HG03442 (cell line): Measurements from ENCODE around the gene STX8.
"Not testable (repeated sequence)": the region's sequence is repeated elsewhere in the genome, so short reads cannot be mapped to it uniquely, and the experiment has no call there.

ENCODE experiments used
- ATAC-seq: cut with Tn5 transposase; IDR thresholded peaks from one replicate; pipeline ENCODE4 v1.9.1; 2021; ENCODE audit warnings: mild to moderate bottlenecking, moderate library complexity; ENCODE audit not compliant: unreplicated experiment

STX8 gene

GRCh38 chr17:9575381-9576101, at the start of gene STX8:
TSS of gene STX8 (minus strand) at chr17:9575820. CDS start at chr17:9575808, 12 bp downstream.
- ATAC-seq, result peak; percentile 84

- no peak for ATAC-seq
Measured at GRCh38 chr17:9622961-9623360, 47.3 kb upstream of the STX8 start.

- no peak for ATAC-seq
Measured at GRCh38 chr17:9615486-9615885, 39.9 kb upstream of the STX8 start.

DNA sequence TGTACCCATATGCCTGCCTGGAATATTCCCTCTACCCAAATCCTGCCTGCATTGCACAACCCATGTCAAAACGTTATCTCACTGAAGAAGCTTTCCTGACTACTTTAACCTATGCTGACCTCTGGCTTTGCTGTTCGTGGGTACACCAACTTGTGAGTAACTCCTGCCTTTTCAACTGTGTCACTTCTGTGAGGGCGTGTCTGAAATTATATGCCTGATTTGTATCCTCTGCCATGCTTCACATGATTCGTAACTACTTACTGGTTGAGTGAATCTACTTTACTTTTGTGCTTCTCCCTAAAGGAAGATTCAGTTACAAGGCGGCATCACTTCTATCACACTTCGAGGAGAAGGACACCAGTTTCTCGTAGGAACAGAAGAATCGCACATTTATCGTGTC, 36.4 kb upstream of the STX8 start:
- no peak for ATAC-seq

- ATAC-seq, result no peak
Measured at GRCh38 chr17:9611557-9611956, 35.9 kb upstream of the STX8 start.

DNA sequence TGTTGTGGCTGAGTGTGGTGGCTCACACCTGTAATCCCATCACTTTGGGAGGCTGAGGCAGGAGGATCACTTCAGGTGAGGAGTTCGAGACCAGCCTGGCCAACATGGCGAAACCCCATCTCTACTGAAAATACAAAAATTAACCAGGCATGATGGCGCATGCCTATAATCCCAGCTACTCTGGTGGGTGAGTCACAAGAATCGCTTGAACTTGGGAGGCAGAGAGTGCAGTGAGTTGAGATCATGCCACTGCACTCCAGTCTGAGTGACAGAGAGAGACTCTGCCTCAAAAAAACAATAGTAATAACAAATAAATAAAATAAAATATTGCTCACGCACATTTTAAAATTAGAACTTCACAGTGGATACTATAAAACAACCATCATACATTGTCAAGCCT, 31.4 kb upstream of the STX8 start:
- ATAC-seq, result not testable (repeated sequence)

- no peak for ATAC-seq
Measured at GRCh38 chr17:9606453-9606852, 30.8 kb upstream of the STX8 start.

DNA sequence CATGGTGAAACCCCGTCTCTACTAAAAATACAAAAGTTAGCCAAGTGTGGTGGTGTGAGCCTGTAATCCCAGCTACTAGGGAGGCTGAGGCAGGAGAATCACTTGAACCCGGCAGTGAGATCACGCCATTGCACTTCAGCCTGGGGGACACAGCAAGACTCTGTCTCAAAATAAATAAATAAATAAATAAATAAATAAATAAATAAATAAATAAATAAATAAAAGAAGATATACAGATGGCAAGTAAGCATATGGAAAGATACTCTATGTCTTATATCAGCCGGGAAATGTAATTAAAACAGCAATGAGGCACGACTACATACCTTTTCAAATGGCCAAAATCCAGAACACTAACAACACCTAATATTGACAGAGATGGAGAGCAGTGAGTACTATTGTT, 29.0 kb upstream of the STX8 start:
- not testable (repeated sequence) for ATAC-seq

DNA sequence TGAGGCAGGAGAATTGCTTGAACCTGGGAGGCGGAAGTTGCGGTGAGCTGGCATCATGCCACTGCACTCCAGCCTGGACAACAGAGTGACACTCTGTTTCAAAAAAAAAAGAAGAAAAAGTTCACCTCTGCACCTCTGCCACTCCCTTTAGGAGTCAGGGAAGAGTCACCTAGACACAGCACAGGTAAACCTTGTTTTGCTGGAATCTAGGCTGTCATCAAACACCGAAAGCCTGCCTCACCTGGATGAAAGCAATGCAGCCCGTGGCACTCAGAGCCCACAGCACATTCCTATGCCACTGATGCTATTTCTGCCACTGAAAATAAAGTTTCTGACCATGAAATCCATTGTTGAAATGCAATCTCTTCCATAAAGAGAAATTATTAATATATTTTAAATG, 23.0 kb upstream of the STX8 start:
- ATAC-seq, result no peak

- ATAC-seq, result not testable (repeated sequence)
Measured at GRCh38 chr17:9597638-9598037, 22.0 kb upstream of the STX8 start.

DNA sequence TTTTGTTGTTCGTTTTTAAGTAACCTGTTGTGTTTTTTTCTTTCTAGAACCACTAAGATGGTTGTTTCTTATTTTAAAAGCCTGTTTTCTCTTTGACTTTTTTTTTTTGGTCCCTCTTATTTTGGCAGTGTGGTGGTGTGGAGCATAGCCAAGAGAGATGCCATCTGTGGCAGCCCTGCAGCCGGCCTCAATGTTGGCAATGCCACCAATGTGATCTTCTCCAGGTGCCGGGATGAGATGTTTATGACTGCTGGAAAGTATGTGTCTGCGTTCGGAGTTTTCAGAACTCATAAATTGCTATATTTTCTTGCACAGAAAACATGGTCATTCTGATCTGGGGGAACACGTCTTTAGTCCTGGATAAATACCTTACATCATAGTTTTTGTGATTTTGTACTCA, 18.4 kb upstream of the STX8 start:
- no peak for ATAC-seq

- no peak for ATAC-seq
Measured at GRCh38 chr17:9587969-9588656, 12.5 kb upstream of the STX8 start.

DNA sequence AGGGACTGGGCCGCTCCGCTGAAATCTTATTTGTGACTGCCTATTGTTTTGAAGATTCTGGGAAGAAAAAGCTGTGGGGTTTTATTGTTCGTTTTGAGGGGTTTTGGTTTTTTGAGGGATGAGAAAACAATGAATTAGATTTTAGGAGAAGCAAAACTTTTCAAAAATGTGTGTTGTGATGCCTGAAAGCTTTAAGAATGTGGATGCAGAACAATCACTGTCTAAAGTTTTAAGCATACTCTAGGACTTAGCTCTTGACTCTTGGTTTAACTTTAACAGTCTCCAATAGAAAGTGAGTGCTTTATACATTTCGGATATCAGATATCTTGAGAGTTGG, 1.7 kb upstream of the STX8 start:
- ATAC-seq, result no peak

DNA sequence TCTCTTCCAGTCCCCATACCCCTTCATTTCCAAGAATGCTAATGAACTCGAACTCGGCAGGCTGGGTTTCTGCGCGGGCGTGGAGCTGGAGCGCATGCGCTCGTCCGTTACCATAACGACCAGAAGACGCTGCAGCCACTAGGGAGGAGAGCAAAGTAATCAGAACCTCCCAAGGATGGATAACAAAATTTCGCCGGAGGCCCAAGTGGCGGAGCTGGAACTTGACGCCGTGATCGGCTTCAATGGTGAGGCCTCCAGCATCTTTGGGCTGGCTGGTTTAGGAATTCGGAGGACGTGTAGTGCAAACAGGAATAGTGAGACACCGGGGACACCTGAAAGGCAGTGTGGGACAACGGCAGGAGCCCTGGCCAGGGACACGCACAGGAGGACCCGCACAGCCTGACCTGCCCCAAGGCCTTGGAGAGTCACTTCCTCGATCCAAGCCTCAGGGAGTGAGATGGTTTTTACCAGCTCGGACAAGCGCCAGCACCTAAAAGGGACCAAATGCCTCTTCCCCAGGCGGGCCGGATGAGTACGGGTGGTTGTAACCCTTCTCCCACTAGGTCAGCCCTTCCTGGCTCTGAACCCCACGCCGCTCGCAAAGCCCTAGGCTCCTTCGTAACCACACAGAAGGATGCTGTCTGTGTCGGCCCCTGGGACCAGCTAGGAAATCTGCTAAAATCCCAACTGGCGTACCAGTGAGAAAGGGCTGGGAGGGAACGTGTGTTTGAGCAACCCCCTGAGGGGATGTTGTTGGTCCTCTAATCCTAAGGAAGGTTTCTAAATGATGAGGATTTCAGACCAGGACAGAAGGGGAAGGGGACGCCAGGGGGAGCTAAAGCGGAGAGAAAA, 1.1 kb upstream of the STX8 start, which contains the start of gene CFAP52:
TSS of gene CFAP52 (plus strand) at position 122 of the 852 bp plus-strand sequence. CDS start at position 176, 54 bp downstream.
- ATAC-seq, result no peak

GRCh38 chr17:9571201-9571600, 4.4 kb downstream of the STX8 start:
- no peak for ATAC-seq

- ATAC-seq, result no peak
Measured at GRCh38 chr17:9568957-9569588, 6.5 kb downstream of the STX8 start.

DNA sequence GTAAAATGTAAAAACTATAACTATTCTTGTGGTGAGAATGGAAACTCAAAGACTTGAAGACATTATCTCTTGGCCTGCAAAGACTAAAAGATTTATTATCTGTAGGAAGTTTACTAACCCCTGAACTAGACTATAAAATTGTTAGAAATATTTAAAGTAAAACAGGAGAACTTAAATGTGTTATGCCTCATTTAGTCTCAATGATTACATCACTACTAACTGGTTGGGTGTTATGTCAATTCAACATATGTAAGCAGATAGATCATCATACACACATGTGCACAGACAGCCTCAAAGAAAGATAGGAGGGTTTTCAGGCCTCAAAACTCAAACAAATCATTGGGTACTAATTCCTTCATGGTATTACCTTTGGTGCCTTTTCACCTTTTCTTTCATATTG, 7.6 kb downstream of the STX8 start:
- no peak for ATAC-seq

DNA sequence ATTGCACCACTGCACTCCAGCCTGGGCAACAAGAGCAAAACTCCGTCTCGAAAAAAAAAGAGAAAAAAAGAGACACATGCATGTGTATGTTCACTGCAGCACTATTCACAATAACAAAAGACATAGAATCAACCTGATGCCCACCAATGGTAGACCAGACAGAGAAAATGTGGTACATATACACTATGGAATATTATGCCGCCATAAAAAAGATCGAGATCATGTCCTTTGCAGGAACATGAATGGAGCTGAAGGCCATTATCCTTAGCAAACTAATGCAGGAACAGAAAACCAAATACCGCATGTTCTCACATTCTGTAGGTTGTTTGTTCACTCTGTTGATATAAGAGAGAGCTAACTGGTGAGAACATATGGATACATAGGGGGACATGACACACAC, 8.9 kb downstream of the STX8 start:
- ATAC-seq, result not testable (repeated sequence)

GRCh38 chr17:9566067-9566466, 9.6 kb downstream of the STX8 start:
- ATAC-seq, result no peak

DNA sequence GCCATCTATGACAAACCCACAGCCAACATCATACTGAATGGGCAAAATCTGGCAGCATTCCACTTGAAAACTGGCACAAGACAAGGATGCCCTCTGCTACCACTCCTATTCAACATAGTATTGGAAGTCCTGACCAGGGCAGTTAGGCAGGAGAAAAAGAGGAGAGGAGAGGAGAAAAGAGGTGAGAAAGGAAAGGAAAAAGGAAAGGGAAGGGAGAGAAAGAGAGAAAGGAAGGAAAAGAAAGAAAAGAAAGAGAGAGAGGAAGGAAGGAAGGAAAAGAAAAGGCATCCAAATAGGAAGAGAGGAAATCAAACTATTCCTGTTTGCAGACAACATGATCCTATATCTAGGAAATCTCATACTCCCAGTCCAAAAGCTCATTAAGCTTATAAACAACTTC, 11.5 kb downstream of the STX8 start:
- ATAC-seq, result no peak

DNA sequence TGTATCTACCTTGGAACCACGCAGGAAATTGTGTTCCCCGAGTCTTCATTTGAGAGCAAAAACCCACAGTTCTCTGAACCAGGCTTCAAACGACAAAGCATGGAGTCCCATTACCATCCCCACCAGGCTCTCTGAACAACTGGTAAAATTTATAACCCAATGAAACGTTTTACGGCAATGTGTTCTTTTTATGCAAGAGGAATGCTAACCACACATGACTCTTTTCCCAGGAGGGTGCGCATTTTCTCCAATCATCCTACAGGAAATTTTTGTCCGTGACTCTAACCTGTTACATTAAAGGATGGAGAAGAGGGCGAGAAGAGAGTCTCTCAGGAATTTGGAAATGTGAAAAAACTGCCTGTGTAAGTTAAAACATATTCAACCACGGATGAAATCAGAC, 17.8 kb downstream of the STX8 start:
- ATAC-seq, result no peak
